ENCODE results near the gene SIGLEC15.
"Not testable (repeated sequence)": the region's sequence is repeated elsewhere in the genome, so short reads cannot be mapped to it uniquely, and the experiment has no call there.

Gene SIGLEC15

DNA sequence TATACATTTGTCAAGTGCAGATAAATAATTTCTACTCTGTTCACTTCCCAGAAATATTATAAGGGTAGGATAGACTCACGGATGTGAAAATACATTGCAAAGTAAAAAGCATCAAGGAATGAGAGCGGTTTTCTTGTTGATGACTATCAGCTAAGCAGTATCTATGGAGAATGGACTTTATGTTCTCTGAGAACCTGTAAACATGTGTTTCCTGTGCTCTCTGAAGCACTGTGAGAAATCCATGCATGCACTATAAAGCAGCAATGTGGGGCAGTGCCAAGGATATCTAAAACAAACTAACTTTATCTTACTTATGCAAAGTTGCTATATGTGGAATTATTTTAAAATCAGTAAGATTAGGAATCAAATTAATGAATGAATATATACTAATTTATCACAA, 4.4 kb upstream of the SIGLEC15 start:
- no peak for DNase-seq

DNA sequence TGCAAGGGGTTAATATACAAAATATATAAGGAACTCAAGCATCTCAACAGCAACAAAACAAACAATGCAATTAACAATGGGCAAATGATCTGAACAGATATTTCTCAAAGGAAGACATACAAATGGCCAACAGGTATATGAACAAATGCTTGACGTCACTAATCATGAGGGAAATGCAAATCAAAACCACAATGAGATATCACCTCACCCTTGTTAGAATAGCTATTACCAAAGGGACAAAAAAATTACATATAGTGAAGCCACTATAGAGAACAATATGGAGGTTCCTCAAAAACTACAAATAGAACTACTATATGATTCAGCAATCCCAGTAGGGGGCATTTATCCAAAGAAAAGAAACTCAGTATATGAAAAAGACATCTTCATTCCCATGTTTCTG, 3.8 kb upstream of the SIGLEC15 start:
- DNase-seq, result no peak

DNA sequence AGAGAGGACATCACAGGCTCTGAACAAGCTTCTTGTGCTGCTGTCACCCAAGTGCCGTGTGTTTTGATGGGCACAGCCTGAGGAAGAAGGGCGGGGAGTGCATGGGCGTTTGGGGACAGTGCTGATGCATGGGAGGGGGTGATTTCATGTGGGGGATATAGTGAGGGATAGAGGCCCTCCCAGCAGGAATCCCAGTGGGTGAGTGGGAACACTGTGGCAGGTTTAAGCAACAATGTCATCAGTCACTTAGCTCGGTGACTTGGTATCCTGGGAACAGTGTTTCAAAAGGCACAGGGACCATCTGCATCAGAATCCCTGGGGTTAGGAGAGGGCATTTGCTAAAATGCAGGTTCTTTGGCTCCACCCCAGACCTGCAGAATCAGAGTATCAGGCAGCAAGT, 609 bp downstream of the SIGLEC15 start:
- no peak for DNase-seq

DNA sequence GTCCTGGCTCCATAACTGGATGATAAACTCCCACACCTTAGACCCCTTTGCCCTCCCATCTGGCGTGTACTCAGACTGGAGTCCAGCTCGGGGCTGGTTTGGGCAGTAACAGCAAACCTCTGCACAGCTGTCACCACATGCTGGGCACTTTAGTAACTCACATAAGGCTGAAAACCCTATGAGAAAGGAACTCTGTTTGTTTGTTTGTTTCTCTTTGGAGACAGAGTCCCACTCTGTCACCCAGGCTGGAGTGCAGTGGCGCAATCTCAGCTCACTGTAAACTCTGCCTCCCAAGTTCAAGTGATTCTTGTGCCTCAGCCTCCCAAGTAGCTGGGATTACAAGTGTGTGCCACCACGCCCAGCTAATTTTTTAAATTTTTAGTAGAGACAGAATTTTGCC, 1.2 kb downstream of the SIGLEC15 start:
- not testable (repeated sequence) for DNase-seq

DNA sequence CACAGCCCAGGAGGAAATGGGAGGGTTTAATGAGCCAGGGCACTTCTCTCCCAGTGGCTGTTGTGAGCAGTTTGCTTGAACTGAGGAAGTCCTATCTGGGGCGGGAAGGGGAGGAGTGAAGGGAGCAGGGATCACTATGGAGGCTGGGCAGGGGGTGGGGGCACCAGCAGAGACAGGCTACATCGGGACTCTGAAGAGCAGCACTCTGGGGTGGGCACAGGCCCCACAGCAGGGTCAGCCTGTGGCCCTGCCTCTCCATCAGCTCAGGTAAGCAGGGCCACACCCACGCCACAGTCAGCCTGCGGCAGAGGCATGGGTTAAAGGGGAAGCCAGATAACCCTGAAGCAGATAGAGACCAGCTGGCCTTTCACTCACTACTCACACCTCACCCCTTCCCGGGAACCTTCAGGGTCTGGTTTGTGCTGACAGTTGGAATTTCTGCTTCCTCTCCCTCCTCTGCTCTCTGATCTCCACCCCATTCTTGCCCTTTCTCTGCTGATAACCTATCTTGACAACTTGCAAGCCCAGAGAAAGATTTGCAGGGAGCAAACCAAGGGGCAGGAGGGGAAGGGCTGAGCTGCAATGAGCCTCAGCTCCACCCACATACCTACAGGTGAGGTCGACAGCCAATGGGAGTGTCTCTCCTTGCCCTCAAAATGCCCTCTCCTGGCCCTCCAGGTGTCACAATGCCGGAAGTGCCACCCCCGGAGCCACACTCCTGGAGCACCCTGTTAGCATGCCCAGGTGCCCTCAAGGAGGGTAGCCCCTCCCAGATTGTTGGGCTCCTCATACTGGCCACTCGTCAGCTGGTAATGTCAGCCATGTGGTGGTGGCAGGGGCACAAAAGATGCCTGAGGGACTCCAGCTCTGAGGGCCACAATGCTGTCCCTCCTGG, 3.7 kb downstream of the SIGLEC15 start:
- DNase-seq, result no peak

DNA sequence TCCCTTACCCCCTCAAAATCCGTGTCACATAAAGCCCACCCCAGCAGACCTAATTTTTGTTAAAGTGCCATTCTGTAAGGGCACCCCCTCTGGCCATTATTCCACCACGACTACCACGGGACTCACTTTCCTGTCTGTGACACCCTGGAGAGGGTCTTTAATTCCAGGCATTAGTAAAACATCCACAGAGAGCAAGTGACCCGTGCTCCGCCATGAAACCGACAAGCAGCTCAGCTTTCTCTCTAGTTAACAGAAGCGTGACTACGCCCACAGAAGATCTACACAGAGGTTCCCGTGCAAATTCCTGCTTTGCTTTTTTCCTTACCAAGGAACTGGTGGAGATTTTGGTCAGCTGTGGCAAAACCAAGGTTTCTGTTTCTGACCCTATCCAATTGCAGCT, 4.4 kb downstream of the SIGLEC15 start:
- no peak for DNase-seq

DNA sequence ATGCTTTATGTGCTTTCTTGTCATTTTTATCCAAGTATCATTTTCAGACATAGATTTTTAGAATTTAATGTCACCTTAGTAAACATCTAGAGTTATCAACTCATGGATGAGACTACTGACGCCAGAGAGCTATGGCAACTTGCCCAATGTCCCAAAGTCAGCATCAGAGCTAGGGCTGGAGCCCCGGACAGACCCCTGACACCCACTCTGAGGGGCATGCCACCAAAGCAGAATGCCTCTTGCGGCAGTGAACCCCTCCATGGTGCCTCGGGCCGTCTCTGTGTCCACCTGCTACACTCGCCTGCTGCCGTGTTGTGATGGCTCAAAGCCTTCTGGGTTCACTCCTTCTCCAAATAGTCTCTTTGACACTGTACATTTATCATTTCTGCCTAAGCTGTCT, 5.4 kb downstream of the SIGLEC15 start:
- DNase-seq, result no peak

DNA sequence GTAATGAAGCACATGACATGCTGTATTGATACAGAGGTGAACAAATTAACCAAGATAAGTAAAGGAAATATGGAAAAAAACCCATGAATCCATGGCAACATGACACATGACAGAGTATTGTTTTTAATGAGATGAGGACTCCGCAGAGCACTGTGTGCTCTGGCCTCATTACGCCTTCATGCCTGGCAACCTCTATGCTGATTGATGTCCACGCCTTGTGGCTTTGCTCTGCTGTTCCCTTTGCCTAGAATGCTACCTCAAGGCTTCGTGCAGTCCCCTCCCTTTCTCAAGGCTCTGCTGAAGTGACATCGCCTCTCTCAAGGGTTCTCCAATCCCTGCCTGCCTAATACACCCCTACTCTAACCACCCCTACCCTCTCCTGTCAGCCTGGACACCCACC, 8.4 kb downstream of the SIGLEC15 start:
- no peak for DNase-seq

DNA sequence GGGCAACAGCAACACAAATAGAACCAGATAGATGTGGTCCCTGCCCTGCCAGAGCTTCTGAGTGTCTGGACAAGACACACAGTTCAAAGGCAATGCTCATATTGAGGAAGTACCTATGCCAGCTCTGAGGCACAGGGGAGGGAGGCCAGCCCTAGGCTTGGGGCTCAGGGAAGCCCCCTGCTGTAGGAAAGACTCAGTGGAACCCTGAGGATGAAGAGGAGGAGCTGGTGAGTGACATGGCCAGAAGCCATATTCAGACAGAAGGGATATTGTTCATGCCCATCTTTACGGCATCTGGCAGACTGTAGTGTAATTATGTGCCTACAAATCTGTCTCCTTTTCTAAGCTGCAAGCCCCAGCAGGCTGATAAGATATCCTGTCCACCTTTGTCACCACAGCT, 8.8 kb downstream of the SIGLEC15 start:
- DNase-seq, result no peak

DNA sequence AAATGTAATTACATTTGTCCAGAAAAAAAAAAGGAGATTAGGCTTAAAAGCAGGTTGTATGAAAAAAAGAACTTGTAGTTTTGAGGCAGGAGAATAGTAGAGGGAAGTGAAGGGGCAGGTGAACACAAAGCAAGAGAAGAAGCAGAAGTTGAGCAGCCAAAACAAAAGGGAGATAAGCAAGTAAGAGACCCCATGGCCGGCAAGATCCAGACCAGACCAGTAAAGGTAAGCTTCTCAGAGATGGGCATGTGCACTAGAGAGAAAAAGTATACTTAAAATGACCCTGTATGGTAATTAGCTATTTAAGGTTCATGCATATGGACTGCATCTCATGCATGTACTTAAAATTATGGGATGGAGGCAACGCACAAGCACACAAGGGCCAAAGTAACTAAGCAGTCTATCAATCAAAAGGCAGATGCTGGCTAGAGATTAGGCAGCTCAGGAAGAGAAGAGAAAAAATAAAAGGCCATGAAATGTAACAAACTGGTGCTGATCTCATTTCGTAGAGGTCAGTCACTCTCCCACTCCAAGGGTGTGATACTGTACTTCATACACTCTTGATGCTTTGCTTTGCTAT, 9.7 kb downstream of the SIGLEC15 start:
- no peak for DNase-seq

DNA sequence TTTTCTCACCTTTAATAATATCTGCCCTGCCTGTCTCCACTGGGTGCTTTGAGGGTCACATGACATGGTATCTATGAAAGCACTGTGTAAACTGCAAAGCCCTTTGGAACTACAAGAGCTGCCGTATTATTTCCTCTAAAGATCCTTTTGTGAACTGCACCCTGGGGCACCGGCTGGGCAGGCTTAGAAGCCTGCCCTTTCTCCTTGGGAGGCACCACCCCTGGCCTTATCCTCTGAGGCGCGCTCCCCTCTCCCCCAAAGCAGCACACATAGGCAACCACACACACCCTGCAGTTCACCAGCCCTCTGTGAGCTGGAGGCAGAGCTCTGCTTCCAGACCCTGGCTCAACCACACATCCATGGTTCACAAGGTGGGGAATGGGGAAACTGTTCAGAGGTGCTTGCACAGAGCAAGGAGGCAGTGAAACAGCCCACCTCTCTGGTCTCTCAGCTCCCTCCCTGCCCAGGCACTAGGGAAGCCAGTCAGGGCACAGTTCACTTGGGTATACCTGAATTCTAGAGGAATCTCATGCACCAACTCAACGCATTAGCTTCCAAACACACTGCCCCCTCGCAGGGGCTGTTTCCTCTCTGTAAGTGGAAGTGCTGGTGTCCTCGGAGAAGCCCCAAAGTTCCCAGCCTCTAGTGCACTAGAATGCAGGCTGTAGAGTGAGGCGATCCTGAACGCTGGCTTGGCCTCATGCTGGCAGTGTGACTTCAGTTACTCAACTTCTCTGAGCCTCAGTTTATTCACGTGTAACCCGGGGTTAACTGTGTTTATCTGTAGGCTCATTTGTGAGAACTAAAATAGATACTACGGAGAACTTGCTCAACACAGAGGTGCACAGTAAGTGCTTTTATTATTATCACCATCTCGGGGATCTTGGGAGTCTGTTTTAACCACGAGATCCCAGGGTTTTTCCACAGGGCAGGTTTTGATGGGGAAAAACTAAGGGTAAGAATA, 11.0 kb downstream of the SIGLEC15 start:
- no peak for DNase-seq

DNA sequence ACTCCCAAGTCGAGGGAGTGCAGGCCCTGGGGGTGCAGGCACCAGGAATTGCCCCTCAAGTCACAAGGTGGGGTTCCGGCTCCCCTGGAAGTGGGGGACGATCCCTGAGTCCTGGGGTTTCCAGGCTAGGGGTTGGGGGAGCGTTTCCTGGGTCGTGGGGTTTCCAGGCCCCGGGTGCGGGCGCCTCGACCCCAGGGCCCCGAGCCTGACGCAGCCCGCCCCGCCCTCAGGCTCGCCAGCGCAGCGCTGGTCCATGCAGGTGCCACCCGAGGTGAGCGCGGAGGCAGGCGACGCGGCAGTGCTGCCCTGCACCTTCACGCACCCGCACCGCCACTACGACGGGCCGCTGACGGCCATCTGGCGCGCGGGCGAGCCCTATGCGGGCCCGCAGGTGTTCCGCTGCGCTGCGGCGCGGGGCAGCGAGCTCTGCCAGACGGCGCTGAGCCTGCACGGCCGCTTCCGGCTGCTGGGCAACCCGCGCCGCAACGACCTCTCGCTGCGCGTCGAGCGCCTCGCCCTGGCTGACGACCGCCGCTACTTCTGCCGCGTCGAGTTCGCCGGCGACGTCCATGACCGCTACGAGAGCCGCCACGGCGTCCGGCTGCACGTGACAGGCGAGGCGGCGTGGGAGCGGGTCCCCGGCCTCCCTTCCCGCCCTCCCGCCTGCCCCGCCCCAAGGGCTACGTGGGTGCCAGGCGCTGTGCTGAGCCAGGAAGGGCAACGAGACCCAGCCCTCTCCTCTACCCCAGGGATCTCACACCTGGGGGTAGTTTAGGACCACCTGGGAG, 12.0 kb downstream of the SIGLEC15 start:
- DNase-seq, result no peak

DNA sequence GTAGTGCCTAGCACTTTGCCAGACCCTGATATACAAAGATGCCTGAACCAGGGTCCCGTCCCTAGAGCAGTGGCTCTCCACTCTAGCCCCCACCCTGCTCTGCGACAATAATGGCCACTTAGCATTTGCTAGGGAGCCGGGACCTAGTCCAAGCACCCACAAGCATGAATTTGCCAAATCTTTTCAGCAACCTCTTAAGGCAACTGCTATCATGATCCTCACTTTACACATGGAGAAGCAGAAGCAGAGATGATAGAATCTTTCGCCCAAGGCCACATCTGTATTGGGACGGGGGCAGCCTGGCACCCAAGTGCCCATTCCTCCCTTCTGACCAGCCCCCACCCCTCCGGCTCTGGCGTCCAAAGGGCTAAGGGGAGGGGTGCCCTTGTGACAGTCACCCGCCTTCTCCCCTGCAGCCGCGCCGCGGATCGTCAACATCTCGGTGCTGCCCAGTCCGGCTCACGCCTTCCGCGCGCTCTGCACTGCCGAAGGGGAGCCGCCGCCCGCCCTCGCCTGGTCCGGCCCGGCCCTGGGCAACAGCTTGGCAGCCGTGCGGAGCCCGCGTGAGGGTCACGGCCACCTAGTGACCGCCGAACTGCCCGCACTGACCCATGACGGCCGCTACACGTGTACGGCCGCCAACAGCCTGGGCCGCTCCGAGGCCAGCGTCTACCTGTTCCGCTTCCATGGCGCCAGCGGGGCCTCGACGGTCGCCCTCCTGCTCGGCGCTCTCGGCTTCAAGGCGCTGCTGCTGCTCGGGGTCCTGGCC, 13.0 kb downstream of the SIGLEC15 start:
- DNase-seq, result no peak

DNA sequence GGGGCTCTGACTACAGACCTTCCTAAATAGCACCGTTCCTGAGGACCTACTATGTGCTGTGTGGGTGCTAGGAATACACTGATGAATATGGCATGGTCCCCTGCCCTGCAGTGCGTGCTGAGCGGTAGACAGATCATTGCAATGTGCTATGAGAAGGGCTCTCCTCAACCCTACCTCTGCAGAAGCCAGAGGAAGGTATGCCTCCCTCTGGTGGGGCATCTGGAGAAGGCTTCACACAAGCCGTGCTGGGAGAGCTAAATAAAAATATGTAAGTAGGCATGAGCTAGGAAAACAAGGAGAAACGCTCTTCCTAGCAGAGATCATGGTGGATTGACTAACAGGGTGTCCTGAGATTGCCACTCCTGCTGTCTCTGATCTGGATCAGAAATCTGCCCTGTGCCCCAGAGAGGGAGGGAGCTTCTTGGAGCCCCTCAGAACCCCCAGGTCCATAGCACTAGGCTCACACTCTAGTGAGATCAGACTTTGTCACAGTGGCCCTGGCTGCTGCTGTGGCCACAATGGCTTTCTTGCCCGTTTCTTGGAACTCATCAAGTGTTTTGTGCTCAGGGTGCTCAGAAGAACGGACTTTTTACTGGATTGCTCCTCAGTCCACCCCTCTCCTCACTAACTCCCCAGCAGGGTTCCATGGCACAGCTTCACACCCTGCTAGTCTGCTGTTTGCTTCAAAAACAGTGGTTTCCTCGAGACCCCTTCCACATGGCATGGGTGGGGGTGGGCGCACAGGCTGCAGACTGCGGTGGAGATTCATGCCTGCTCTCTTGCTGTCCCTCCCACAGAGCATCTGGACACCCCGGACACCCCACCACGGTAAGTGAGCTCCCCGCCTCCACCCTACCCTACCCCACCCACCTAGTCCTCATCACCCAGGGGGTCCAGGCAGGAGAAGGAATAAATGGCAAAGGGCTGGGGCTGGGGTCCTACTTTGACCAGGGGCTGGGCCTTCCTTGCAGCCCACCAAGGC, 14.2 kb downstream of the SIGLEC15 start:
- DNase-seq, result no peak

DNA sequence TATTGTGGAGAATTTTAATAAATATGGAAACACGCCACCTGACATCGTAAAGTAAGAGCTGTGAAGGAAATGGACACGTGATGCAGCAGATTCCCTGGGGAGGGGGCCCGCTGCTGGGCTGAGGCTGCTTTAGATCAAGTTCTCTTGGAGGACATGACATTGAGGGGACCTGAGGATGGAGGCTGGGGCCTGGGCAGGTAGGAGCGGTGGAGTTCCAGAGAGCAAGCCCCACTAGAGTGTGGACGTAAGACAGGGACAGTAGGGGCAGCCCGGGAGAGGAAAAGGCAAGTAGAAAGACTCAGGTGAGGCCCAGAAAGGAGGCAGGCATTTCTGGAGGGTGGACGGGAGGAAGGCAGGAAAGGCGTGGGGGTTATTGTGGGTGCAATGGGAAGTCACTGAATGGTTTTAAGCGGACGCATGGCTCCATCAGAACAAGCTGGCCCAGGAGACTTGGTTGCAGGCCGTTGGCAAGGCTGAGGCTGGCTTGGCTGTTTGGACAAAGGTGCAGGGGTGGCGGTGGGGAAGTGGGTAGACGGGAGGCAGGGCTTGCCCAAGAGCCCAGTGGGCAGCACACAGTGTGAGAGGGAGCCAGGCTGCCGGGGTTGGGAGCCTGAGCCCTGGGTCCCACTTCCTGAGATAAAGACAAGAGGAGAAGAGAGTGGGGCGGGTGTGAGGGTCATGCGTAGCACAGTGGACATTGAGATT, 15.7 kb downstream of the SIGLEC15 start:
- no peak for DNase-seq

DNA sequence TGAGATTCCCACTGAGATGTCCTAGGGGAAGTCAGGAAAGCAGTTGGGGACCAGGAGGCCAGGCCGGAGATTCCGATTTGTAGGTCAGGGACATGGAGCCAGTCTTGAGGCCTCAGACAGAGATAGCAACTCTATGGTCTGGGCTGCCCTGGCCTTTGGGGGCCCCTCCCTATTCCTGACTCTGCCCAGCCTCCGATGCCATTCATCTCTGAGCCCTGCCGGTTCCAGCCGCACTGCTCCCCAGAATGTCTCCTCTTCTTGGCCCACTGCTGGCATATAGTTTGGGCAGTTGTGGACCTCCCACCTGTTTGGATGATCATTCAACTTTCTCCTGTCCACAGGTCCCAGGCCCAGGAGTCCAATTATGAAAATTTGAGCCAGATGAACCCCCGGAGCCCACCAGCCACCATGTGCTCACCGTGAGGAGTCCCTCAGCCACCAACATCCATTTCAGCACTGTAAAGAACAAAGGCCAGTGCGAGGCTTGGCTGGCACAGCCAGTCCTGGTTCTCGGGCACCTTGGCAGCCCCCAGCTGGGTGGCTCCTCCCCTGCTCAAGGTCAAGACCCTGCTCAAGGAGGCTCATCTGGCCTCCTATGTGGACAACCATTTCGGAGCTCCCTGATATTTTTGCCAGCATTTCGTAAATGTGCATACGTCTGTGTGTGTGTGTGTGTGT, 16.4 kb downstream of the SIGLEC15 start:
- DNase-seq, result no peak

DNA sequence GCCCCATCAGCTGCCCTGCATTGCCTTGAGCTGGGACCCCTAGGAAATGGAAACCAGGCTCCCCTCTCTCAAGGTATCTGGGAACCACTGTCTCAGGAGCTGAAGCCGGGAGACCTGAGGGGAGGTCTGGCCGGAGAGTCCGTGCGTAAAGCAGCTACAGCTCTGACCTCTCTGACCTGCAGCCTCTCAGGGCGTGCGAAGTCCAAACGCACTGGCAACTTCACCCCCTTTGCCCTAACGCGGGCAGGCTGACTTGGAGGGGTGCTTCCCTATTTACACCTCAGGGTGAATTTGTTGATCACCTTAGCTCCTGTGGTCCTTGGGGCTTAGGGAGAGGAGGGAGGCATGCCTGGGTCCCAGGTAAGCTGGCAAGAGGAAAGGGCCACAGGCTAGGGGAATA, 17.5 kb downstream of the SIGLEC15 start:
- no peak for DNase-seq

DNA sequence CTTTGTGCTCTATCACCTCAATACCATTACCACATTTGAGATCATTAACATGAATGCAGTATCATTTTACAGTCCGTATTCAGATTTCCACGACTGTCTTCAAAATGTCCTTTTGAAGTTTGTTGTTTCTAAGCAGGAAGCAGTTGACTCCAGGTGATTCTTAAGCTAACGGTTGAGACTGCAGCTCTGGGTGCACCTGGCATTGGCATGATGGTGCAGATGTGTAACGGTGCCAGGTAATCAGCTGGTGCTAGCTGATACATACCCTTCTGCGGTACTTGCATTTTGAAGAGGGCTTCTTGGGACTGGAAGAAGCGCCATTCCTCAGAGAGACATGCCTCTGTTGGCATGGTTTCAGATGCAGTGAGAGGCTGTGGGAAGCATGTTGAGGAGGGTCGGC, 19.5 kb downstream of the SIGLEC15 start:
- no peak for DNase-seq

DNA sequence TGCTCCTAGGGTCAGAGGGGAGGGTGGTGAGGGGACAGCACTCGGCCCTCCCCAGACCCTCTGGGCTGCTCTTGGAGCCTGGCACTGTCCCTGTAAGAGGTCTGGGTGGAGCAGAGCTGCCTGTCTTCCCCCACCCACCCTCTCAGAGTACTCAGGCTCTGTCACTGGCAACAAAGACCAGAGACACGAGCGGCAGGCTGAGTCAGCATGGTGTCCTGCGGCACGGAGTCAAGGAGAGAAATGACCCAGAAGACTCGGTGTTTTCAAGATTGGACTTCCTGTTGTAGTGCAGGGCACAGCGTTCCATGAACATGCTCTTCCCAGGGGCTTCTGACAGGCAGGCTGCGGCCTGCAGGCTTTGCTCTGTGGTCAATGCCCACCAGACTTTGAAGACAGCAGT, 19.9 kb downstream of the SIGLEC15 start:
- DNase-seq, result no peak

Measured in SW 1271 (cell line).